K562 (cell line): ENCODE results near the gene IL17RC. TPM values are rescaled to one million over a fixed set of nuclear protein-coding genes. Genes with fewer than 3 reads are reported as not detected.

Experiments used
- CREM ChIP-seq: IDR thresholded peaks from 2 replicates; pipeline ENCODE4 v1.6.1; 2014; ENCODE audit warnings: antibody characterized with exemption, low read depth
- DPF2 ChIP-seq: fragments of 450-650 bp; IDR thresholded peaks from 2 replicates; pipeline ENCODE4 v1.6.1; 2016
- EHMT2 ChIP-seq: fragments of 450-650 bp; IDR thresholded peaks from 2 replicates; pipeline ENCODE4 v1.6.1; 2018; ENCODE audit warnings: antibody characterized with exemption
- EP300 ChIP-seq: IDR thresholded peaks from 2 replicates; pipeline ENCODE4 v1.6.1; 2012; ENCODE audit warnings: low read length, improper control_type of control experiment
- ESRRA ChIP-seq: fragments of 450-650 bp; IDR thresholded peaks from 2 replicates; pipeline ENCODE4 v1.6.1; 2014; ENCODE audit warnings: low read depth, mild to moderate bottlenecking, moderate library complexity, borderline replicate concordance
- FIP1L1 ChIP-seq: fragments of 200-400 bp; formaldehyde crosslinking; IDR thresholded peaks from 2 replicates; pipeline ENCODE4 v1.6.1; 2018; ENCODE audit warnings: mild to moderate bottlenecking, low read depth, low read length; ENCODE audit not compliant: poor library complexity, severe bottlenecking
- FOSL1 ChIP-seq: fragments of 200-800 bp; sonication (Bioruptor generic); conservative IDR thresholded peaks from 2 replicates; pipeline ENCODE4 v1.6.1; 2016; ENCODE audit warnings: missing genetic modification characterization, missing compliant biosample characterization
- MAFG ChIP-seq: fragments of 450-650 bp; conservative IDR thresholded peaks from 2 replicates; pipeline ENCODE4 v1.6.1; 2016; ENCODE audit warnings: missing genetic modification characterization, missing compliant biosample characterization
- MAZ ChIP-seq, 2 experiments: fragments of 450-650 bp in 1 of 2; sonication (generic) in 1 of 2; formaldehyde crosslinking; IDR thresholded peaks in 1 of 2; conservative IDR thresholded peaks in 1 of 2; 2 replicates each; pipeline versions ENCODE4 v1.4.0 to v1.5.0; 2020; ENCODE audit warnings: mild to moderate bottlenecking in 1 of 2, missing genetic modification reagents in 1 of 2
- NR1H2 ChIP-seq: sonication (generic); formaldehyde crosslinking; IDR thresholded peaks from 2 replicates; pipeline ENCODE4 v1.4.0; 2020; ENCODE audit warnings: mild to moderate bottlenecking, missing genetic modification reagents
- POLR2A ChIP-seq: fragments of 450-650 bp; conservative IDR thresholded peaks from 2 replicates; pipeline ENCODE4 v1.6.1; 2016
- RBM15 ChIP-seq: fragments of 200-400 bp; formaldehyde crosslinking; IDR thresholded peaks from 2 replicates; pipeline ENCODE4 v1.6.1; 2018; ENCODE audit warnings: mild to moderate bottlenecking, low read length, moderate library complexity; ENCODE audit not compliant: insufficient read depth
- SAFB2 ChIP-seq: fragments of 200-400 bp; formaldehyde crosslinking; IDR thresholded peaks from 2 replicates; pipeline ENCODE4 v1.6.1; 2018; ENCODE audit warnings: borderline replicate concordance, low read length, low read depth, moderate library complexity; ENCODE audit not compliant: severe bottlenecking
- SIX5 ChIP-seq, 2 experiments: IDR thresholded peaks; 2 replicates each; pipeline ENCODE4 v1.6.1; 2011; ENCODE audit warnings: low read length in 2 of 2, borderline replicate concordance in 1 of 2, low read depth in 1 of 2, mild to moderate bottlenecking in 1 of 2, moderate library complexity in 1 of 2; ENCODE audit not compliant: insufficient read depth in 1 of 2
- SNRNP70 ChIP-seq: fragments of 200-400 bp; formaldehyde crosslinking; optimal IDR thresholded peaks from 2 replicates; pipeline ENCODE3; 2017; ENCODE audit warnings: low read depth, low read length
- SRSF7 ChIP-seq: fragments of 200-400 bp; formaldehyde crosslinking; optimal IDR thresholded peaks from 2 replicates; pipeline ENCODE3; 2017; ENCODE audit warnings: mild to moderate bottlenecking, low read depth, low read length
- ZNF143 ChIP-seq: sonication (generic); formaldehyde crosslinking; IDR thresholded peaks from 2 replicates; pipeline ENCODE4 v1.9.0; 2022; ENCODE audit warnings: mild to moderate bottlenecking, missing genetic modification reagents
- ZNF311 ChIP-seq: fragments of 250-450 bp; sonication (Bioruptor Pico); IDR thresholded peaks from 2 replicates; pipeline ENCODE4 v1.4.0; 2020; ENCODE audit warnings: mild to moderate bottlenecking, moderate library complexity
- polyA plus RNA-seq, 8 experiments: library from polyadenylated mRNA; depleted of rRNA in 4 of 8; stranded (reverse) in 5 of 8; unstranded in 3 of 8; fragments of >200 nt; fragmentation: Nextera tagmentation in 2 of 8; fragmentation: Illumina TruSeq in 1 of 8; extraction: Ambion mirVana in 2 of 8; extraction: Trizol in 1 of 8; gene quantifications; 2 replicates each; pipeline versions ENCODE4 v1.2.1 to v1.2.3, GENCODE V29; 2011 to 2014; ENCODE audit warnings: inconsistent platforms in 1 of 8, missing spikeins in 1 of 8
- total RNA-seq, 7 experiments: library from RNA; depleted of rRNA in 6 of 7; stranded (reverse); fragments of >200 nt in 6 of 7; fragmentation: Illumina TruSeq in 2 of 7; extraction: Trizol in 2 of 7; gene quantifications; 2 replicates each; pipeline versions ENCODE4 v1.2.1 to v1.2.3, GENCODE V29; 2011 to 2021; ENCODE audit warnings: low replicate concordance in 1 of 7
- TF ChIP-seq, protein P1 (sequence below): fragments of 250-450 bp; sonication (Bioruptor Pico); IDR thresholded peaks from 2 replicates; pipeline ENCODE4 v1.4.0; 2020; ENCODE audit warnings: mild to moderate bottlenecking, moderate library complexity, borderline replicate concordance
- TF ChIP-seq, protein P2 (sequence below): sonication (generic); formaldehyde crosslinking; IDR thresholded peaks from 2 replicates; pipeline ENCODE4 v1.8.1; 2023; ENCODE audit warnings: mild to moderate bottlenecking, missing genetic modification reagents
- TF ChIP-seq, protein P3 (sequence below): fragments of 450-650 bp; IDR thresholded peaks from 2 replicates; pipeline ENCODE4 v1.6.1; 2018; ENCODE audit warnings: mild to moderate bottlenecking, low read depth; ENCODE audit not compliant: partially characterized antibody
- TF ChIP-seq, protein P4 (sequence below): fragments of 250-450 bp; sonication (Bioruptor Pico); IDR thresholded peaks from 2 replicates; pipeline ENCODE4 v1.5.0; 2021

IL17RC gene
- total and polyA plus RNA-seq, 9 of the 15 experiments (the other 6 are each of a cell fraction or from before 2014, with no cell fraction given) = 0.15 to 11.4 (median 7.1) TPM; not detected in 1

DNA sequence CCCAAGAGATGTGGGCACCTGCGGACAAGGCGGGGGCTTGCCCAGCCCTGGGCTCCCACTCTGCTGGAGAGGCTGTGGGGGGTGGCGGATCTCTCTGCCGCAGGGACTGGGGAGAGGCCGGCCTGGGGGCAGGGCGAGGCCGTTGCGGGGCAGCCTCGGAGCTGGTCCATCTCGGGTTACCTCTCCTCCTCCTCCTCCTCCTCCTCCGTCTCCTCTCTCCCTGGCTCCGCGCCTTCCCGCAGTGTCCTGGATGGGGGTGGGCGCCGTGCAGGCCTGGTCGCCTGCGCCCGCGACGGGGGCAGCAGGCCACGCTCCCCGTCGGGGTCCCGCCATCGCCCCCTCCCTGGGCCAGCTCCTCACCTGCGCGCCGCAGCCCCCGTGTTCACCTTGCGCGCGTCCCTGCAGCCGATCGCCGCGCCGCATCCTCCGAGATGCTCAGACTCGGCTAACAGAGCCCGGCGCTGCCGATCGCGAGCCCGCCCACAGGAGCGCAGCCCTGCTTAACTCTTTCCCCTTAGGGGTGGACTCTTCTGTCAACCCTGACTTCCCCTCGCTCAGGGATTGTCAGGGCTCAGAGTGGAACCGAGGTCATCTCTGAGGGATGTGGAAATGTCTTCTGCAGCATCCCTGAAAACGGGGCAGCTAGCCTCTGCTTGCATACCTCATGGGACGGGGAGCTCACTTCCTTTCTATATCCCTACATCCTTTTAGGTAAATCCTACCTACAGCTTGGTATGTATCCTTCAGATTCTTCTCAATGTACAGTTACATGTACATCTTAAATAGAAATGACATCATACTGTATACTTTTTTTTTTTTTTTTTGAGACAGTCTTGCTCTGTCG is 35.3 kb downstream of the IL17RC start, which contains the start of gene PRRT3 (continued):
- TF ChIP-seq, protein P1, sequence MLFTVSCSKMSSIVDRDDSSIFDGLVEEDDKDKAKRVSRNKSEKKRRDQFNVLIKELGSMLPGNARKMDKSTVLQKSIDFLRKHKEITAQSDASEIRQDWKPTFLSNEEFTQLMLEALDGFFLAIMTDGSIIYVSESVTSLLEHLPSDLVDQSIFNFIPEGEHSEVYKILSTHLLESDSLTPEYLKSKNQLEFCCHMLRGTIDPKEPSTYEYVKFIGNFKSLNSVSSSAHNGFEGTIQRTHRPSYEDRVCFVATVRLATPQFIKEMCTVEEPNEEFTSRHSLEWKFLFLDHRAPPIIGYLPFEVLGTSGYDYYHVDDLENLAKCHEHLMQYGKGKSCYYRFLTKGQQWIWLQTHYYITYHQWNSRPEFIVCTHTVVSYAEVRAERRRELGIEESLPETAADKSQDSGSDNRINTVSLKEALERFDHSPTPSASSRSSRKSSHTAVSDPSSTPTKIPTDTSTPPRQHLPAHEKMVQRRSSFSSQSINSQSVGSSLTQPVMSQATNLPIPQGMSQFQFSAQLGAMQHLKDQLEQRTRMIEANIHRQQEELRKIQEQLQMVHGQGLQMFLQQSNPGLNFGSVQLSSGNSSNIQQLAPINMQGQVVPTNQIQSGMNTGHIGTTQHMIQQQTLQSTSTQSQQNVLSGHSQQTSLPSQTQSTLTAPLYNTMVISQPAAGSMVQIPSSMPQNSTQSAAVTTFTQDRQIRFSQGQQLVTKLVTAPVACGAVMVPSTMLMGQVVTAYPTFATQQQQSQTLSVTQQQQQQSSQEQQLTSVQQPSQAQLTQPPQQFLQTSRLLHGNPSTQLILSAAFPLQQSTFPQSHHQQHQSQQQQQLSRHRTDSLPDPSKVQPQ (CRISPR knock-in tag) = no peak
- no peak for TF ChIP-seq SNRNP70
- no peak for TF ChIP-seq POLR2A
- no peak for TF ChIP-seq ZNF143
- TF ChIP-seq, protein P2, sequence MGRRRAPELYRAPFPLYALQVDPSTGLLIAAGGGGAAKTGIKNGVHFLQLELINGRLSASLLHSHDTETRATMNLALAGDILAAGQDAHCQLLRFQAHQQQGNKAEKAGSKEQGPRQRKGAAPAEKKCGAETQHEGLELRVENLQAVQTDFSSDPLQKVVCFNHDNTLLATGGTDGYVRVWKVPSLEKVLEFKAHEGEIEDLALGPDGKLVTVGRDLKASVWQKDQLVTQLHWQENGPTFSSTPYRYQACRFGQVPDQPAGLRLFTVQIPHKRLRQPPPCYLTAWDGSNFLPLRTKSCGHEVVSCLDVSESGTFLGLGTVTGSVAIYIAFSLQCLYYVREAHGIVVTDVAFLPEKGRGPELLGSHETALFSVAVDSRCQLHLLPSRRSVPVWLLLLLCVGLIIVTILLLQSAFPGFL (CRISPR knock-in tag) = no peak
- TF ChIP-seq, protein P3, sequence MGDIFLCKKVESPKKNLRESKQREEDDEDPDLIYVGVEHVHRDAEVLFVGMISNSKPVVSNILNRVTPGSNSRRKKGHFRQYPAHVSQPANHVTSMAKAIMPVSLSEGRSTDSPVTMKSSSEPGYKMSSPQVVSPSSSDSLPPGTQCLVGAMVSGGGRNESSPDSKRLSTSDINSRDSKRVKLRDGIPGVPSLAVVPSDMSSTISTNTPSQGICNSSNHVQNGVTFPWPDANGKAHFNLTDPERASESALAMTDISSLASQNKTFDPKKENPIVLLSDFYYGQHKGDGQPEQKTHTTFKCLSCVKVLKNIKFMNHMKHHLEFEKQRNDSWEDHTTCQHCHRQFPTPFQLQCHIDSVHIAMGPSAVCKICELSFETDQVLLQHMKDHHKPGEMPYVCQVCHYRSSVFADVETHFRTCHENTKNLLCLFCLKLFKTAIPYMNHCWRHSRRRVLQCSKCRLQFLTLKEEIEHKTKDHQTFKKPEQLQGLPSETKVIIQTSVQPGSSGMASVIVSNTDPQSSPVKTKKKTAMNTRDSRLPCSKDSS = no peak
- no peak for TF ChIP-seq NR1H2
- no peak for TF ChIP-seq MAFG (tag)
- no peak for TF ChIP-seq SAFB2
- TF ChIP-seq ESRRA = no peak
- no peak for TF ChIP-seq SIX5 (IDR thresholded peaks at IDR 0.05; ENCODE audit: borderline replicate concordance in 1 of 2, insufficient read depth in 1 of 2, low read depth in 1 of 2, low read length in 2 of 2)
- no peak for TF ChIP-seq EHMT2
- TF ChIP-seq FOSL1 (tag) = 0 out of 2 replicates have a peak, but pooled peaks have one; percentile 16
- TF ChIP-seq RBM15 = no peak
- TF ChIP-seq, protein P4, sequence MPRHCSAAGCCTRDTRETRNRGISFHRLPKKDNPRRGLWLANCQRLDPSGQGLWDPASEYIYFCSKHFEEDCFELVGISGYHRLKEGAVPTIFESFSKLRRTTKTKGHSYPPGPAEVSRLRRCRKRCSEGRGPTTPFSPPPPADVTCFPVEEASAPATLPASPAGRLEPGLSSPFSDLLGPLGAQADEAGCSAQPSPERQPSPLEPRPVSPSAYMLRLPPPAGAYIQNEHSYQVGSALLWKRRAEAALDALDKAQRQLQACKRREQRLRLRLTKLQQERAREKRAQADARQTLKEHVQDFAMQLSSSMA (CRISPR knock-in tag) = no peak
- no peak for TF ChIP-seq ZNF311 (CRISPR knock-in tag)
- peak in 1 of 2 experiments; percentile 38; a peak in 1 of 4 replicates for TF ChIP-seq MAZ (CRISPR knock-in tag; conservative IDR thresholded peaks at IDR 0.05 in 1 of 2, IDR thresholded peaks at IDR 0.05 in 1 of 2)
- no peak for TF ChIP-seq EP300
- TF ChIP-seq FIP1L1 = peak; percentile 46
- no peak for TF ChIP-seq SRSF7
- peak; percentile 27; the same call in 1 of the 2 replicates for TF ChIP-seq CREM
- 0 out of 2 replicates have a peak, but pooled peaks have one; percentile 27 for TF ChIP-seq DPF2
